GM23338 (cell line): ENCODE data around the gene PARD3. TPM values are rescaled to one million over a fixed set of nuclear protein-coding genes. Genes with fewer than 3 reads are reported as not detected.

Source experiments
- ATAC-seq: fragments of 200-7000 bp; cut with Tn5 transposase; 3 replicates; pipeline ENCODE4 v1.9.1; 2020
- DNase-seq: peaks from one replicate; pipeline ENCODE4 v3.0.0-alpha.2; 2015; ENCODE audit warnings: low spot score
- H2AFZ ChIP-seq: fragments of 200-600 bp; sonication (generic); 2 replicates; pipeline ENCODE4 v1.8.0; 2016; ENCODE audit warnings: antibody characterized with exemption, mild to moderate bottlenecking, moderate library complexity
- H3F3A ChIP-seq: fragments of 200-600 bp; sonication (generic); replicated peaks from 2 replicates; pipeline ENCODE4 v1.8.0; 2017; ENCODE audit warnings: antibody characterized with exemption, mixed run types, low read depth
- H3K27ac ChIP-seq: fragments of 200-600 bp; sonication (generic); 2 replicates; pipeline ENCODE4 v1.6.1; 2016; ENCODE audit warnings: low read depth
- H3K27me3 ChIP-seq: fragments of 200-600 bp; sonication (generic); 2 replicates; pipeline ENCODE4 v1.8.0; 2016; ENCODE audit warnings: mild to moderate bottlenecking, mixed run types, moderate library complexity; ENCODE audit not compliant: insufficient read depth
- H3K36me3 ChIP-seq: fragments of 200-600 bp; sonication (generic); 2 replicates; pipeline ENCODE4 v1.8.0; 2016; ENCODE audit warnings: mild to moderate bottlenecking; ENCODE audit not compliant: insufficient read depth
- H3K4me1 ChIP-seq: fragments of 200-600 bp; sonication (generic); 2 replicates; pipeline ENCODE4 v1.8.0; 2016; ENCODE audit warnings: mild to moderate bottlenecking, moderate library complexity; ENCODE audit not compliant: insufficient read depth
- H3K4me2 ChIP-seq: fragments of 200-600 bp; sonication (generic); 2 replicates; pipeline ENCODE4 v1.7.1; 2017; ENCODE audit warnings: mixed run types
- H3K4me3 ChIP-seq: fragments of 200-600 bp; sonication (generic); 2 replicates; pipeline ENCODE4 v1.6.1; 2016; ENCODE audit warnings: mixed run types
- H3K79me2 ChIP-seq: fragments of 200-600 bp; sonication (generic); replicated peaks from 2 replicates; pipeline ENCODE4 v1.8.0; 2017; ENCODE audit warnings: mild to moderate bottlenecking; ENCODE audit not compliant: insufficient read depth
- H3K9me2 ChIP-seq: fragments of 200-600 bp; sonication (generic); 2 replicates; pipeline ENCODE4 v1.8.0; 2017; ENCODE audit not compliant: insufficient read depth
- H4K20me1 ChIP-seq: fragments of 200-600 bp; sonication (generic); replicated peaks from 2 replicates; pipeline ENCODE4 v1.8.0; 2017; ENCODE audit warnings: mild to moderate bottlenecking; ENCODE audit not compliant: insufficient read depth
- H3K27ac Mint-ChIP-seq: 2 replicates; pipeline ENCODE4 v1.8.0; 2020; ENCODE audit warnings: inconsistent platforms, mild to moderate bottlenecking, moderate library complexity, mixed read lengths
- H3K27me3 Mint-ChIP-seq: 3 replicates; pipeline ENCODE4 v1.8.0; 2022; ENCODE audit warnings: low read depth, mild to moderate bottlenecking, moderate library complexity, mixed read lengths, inconsistent platforms; ENCODE audit not compliant: insufficient read depth, poor library complexity
- H3K36me3 Mint-ChIP-seq: 3 replicates; pipeline ENCODE4 v1.8.0; 2021; ENCODE audit warnings: low read depth, mild to moderate bottlenecking, inconsistent platforms, moderate library complexity, mixed read lengths
- H3K4me1 Mint-ChIP-seq: 3 replicates; pipeline ENCODE4 v1.8.0; 2020; ENCODE audit warnings: mild to moderate bottlenecking, inconsistent platforms, mixed read lengths
- H3K4me3 Mint-ChIP-seq: 3 replicates; pipeline ENCODE4 v1.8.0; 2021; ENCODE audit warnings: moderate library complexity, mild to moderate bottlenecking, inconsistent platforms, mixed read lengths
- H3K9me3 Mint-ChIP-seq: 3 replicates; pipeline ENCODE4 v1.8.0; 2020; ENCODE audit warnings: moderate library complexity, mild to moderate bottlenecking, inconsistent platforms, mixed read lengths
- CREB1 ChIP-seq: fragments of 250-450 bp; sonication (Bioruptor Pico); IDR thresholded peaks from 2 replicates; pipeline ENCODE4 v1.5.0; 2020; ENCODE audit warnings: low read depth, mild to moderate bottlenecking, moderate library complexity
- EZH2 ChIP-seq: fragments of 200-600 bp; sonication (generic); IDR thresholded peaks from one replicate; pipeline ENCODE4 v1.8.0; 2017; ENCODE audit warnings: antibody characterized with exemption, mild to moderate bottlenecking, low read depth; ENCODE audit not compliant: unreplicated experiment
- EZH2phosphoT487 ChIP-seq: fragments of 200-600 bp; sonication (generic); IDR thresholded peaks from one replicate; pipeline ENCODE4 v1.8.1; 2018; ENCODE audit warnings: antibody characterized with exemption; ENCODE audit not compliant: unreplicated experiment
- JUNB ChIP-seq: IDR thresholded peaks from one replicate; pipeline ENCODE4 v1.6.1; 2016; ENCODE audit warnings: antibody characterized with exemption; ENCODE audit not compliant: unreplicated experiment
- NANOG ChIP-seq: IDR thresholded peaks from 2 replicates; pipeline ENCODE4 v1.6.1; 2016; ENCODE audit warnings: antibody characterized with exemption, borderline replicate concordance
- POLR2AphosphoS5 ChIP-seq: IDR thresholded peaks from 2 replicates; pipeline ENCODE4 v1.6.1; 2016; ENCODE audit warnings: antibody characterized with exemption, low read depth
- STAT1 ChIP-seq: IDR thresholded peaks from one replicate; pipeline ENCODE4 v1.6.1; 2016; ENCODE audit warnings: antibody characterized with exemption; ENCODE audit not compliant: unreplicated experiment
- ZNF114 ChIP-seq: fragments of 250-450 bp; sonication (Bioruptor Pico); IDR thresholded peaks from 2 replicates; pipeline ENCODE4 v1.5.0; 2020; ENCODE audit warnings: mild to moderate bottlenecking, moderate library complexity
- ZNF331 ChIP-seq: fragments of 250-450 bp; sonication (Bioruptor Pico); IDR thresholded peaks from 2 replicates; pipeline ENCODE4 v1.5.0; 2020; ENCODE audit warnings: low read depth, mild to moderate bottlenecking, moderate library complexity
- polyA plus RNA-seq: library from polyadenylated mRNA; unstranded; fragments of >200 nt; fragmentation: Nextera tagmentation; extraction: Ambion mirVana; gene quantifications from 2 replicates; pipeline ENCODE4 v1.2.1, GENCODE V29; 2016
- total RNA-seq: library from RNA; depleted of rRNA; stranded (reverse); fragments of >200 nt; shearing (Covaris generic); gene quantifications from 2 replicates; pipeline ENCODE4 v1.2.3, GENCODE V29; 2014
- TF ChIP-seq, protein P1 (sequence below): IDR thresholded peaks from 2 replicates; pipeline ENCODE4 v1.6.1; 2016; ENCODE audit warnings: antibody characterized with exemption
- TF ChIP-seq, protein P2 (sequence below): IDR thresholded peaks from one replicate; pipeline ENCODE4 v1.6.1; 2018; ENCODE audit warnings: antibody characterized with exemption; ENCODE audit not compliant: unreplicated experiment
- TF ChIP-seq, protein P3 (sequence below), 2 experiments: fragments of 200-600 bp in 1 of 2; sonication (generic) in 1 of 2; conservative IDR thresholded peaks; 2 replicates each; pipeline versions ENCODE4 v1.5.1 to v1.6.1; 2016 to 2017; ENCODE audit warnings: antibody characterized with exemption in 2 of 2, low read depth in 2 of 2, mild to moderate bottlenecking in 2 of 2, moderate library complexity in 1 of 2

Gene PARD3
- total and polyA plus RNA-seq, 2 experiments from 2014 or later, result 30.2 to 51.4 TPM

DNA sequence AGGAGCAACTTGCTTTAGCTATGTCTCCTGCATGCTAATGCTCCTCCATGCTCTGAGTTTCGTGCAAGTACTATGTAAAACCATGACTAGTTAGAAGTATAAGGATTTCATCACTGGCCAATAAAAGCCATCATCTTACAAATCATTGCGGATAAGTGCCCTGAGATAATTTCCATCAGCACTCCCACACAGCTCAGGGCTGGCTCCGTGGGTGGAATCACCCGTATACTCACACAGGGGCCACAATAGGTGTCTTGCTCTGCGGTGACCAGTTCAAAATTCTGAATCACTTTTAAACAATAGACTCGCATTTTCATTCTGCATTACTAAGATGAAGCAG lies 227.4 kb downstream of the PARD3 start (continued):
- TF ChIP-seq, protein P1, sequence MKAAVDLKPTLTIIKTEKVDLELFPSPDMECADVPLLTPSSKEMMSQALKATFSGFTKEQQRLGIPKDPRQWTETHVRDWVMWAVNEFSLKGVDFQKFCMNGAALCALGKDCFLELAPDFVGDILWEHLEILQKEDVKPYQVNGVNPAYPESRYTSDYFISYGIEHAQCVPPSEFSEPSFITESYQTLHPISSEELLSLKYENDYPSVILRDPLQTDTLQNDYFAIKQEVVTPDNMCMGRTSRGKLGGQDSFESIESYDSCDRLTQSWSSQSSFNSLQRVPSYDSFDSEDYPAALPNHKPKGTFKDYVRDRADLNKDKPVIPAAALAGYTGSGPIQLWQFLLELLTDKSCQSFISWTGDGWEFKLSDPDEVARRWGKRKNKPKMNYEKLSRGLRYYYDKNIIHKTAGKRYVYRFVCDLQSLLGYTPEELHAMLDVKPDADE, result no peak
- TF ChIP-seq, protein P2, sequence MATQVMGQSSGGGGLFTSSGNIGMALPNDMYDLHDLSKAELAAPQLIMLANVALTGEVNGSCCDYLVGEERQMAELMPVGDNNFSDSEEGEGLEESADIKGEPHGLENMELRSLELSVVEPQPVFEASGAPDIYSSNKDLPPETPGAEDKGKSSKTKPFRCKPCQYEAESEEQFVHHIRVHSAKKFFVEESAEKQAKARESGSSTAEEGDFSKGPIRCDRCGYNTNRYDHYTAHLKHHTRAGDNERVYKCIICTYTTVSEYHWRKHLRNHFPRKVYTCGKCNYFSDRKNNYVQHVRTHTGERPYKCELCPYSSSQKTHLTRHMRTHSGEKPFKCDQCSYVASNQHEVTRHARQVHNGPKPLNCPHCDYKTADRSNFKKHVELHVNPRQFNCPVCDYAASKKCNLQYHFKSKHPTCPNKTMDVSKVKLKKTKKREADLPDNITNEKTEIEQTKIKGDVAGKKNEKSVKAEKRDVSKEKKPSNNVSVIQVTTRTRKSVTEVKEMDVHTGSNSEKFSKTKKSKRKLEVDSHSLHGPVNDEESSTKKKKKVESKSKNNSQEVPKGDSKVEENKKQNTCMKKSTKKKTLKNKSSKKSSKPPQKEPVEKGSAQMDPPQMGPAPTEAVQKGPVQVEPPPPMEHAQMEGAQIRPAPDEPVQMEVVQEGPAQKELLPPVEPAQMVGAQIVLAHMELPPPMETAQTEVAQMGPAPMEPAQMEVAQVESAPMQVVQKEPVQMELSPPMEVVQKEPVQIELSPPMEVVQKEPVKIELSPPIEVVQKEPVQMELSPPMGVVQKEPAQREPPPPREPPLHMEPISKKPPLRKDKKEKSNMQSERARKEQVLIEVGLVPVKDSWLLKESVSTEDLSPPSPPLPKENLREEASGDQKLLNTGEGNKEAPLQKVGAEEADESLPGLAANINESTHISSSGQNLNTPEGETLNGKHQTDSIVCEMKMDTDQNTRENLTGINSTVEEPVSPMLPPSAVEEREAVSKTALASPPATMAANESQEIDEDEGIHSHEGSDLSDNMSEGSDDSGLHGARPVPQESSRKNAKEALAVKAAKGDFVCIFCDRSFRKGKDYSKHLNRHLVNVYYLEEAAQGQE, result no peak
- TF ChIP-seq JUNB, result no peak
- TF ChIP-seq, protein P3, sequence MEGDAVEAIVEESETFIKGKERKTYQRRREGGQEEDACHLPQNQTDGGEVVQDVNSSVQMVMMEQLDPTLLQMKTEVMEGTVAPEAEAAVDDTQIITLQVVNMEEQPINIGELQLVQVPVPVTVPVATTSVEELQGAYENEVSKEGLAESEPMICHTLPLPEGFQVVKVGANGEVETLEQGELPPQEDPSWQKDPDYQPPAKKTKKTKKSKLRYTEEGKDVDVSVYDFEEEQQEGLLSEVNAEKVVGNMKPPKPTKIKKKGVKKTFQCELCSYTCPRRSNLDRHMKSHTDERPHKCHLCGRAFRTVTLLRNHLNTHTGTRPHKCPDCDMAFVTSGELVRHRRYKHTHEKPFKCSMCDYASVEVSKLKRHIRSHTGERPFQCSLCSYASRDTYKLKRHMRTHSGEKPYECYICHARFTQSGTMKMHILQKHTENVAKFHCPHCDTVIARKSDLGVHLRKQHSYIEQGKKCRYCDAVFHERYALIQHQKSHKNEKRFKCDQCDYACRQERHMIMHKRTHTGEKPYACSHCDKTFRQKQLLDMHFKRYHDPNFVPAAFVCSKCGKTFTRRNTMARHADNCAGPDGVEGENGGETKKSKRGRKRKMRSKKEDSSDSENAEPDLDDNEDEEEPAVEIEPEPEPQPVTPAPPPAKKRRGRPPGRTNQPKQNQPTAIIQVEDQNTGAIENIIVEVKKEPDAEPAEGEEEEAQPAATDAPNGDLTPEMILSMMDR (conservative IDR thresholded peaks at IDR 0.05; ENCODE audit: low read depth in 2 of 2), result no peak

DNA sequence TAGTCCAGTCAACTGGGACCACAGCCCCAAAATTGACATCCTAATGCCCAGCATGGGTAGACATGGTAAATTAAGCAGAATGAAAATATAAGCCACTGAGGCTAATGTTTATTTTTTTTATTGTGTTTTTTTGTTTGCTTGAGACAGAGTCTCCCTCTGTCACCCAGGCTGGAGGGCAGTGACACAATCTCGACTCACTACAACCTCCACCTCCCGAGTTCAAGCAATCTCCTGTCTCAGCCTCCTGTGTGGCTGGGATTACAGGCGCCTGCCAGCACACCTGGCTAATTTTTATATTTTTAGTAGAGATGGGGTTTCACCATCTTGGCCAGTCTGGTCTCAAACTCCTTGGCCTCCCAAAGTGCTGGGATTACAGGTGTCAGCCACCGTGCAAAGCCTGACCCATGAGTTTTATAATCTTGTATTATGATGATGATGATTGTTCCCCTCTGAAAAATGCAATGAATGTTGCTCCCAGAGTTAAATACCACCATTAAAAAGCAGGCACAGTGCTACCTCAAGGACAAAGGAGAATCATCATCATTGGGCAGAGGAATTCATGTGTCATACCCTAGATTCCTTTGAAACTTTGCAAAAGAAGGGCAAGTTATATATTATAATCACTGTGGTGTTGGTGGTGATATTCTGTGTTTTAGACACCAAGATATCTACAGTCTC lies 228.0 kb downstream of the PARD3 start:
- peaks cover 46% of the 10 kb centered on the region for H3K79me2 ChIP-seq
- no peak for ATAC-seq
- H3K9me3 Mint-ChIP-seq, result no peaks in the 10 kb centered on the region
- no peak overlapping the region for H3K27ac Mint-ChIP-seq
- H3K36me3 ChIP-seq, result no peaks in the 10 kb centered on the region
- no peaks in the 10 kb centered on the region; the same call in 2 of the 3 replicates for H3K36me3 Mint-ChIP-seq
- H3K4me3 Mint-ChIP-seq, result no peak overlapping the region
- peaks cover 62% of the 10 kb centered on the region for H3K4me1 Mint-ChIP-seq
- no peak overlapping the region for H2AFZ ChIP-seq
- peaks cover 31% of the 10 kb centered on the region for H3K4me1 ChIP-seq
- H4K20me1 ChIP-seq, result no peaks in the 10 kb centered on the region; the same call in 1 of the 2 replicates
- H3K4me2 ChIP-seq, result no peak overlapping the region
- no peak for DNase-seq
- no peak overlapping the region; the same call in 1 of the 2 replicates for H3K27ac ChIP-seq
- H3K27me3 Mint-ChIP-seq, result peaks cover 3% of the 10 kb centered on the region
- H3K27me3 ChIP-seq, result no peaks in the 10 kb centered on the region
- H3F3A ChIP-seq, result no peaks in the 10 kb centered on the region
- no peak overlapping the region for H3K4me3 ChIP-seq
- no peaks in the 10 kb centered on the region for H3K9me2 ChIP-seq
- TF ChIP-seq STAT1 (no peak), ZNF114 (CRISPR knock-in tag) (no peak), JUNB (no peak), EZH2 (no peak), CREB1 (CRISPR knock-in tag) (no peak), POLR2AphosphoS5 (no peak), ZNF331 (CRISPR knock-in tag) (no peak), EZH2phosphoT487 (no peak), NANOG (no peak)
- TF ChIP-seq, protein P2, result no peak
- TF ChIP-seq, protein P1, result no peak
- TF ChIP-seq, protein P3 (conservative IDR thresholded peaks at IDR 0.05; ENCODE audit: low read depth in 2 of 2), result no peak
